ENCODE data around the gene RBBP4. TPM values are rescaled to one million over a fixed set of nuclear protein-coding genes. Genes with fewer than 3 reads are reported as not detected.

Gene RBBP4
- total RNA-seq, 1 experiment from 2014 or later = 279 TPM

GRCh38 chr1:32702599-32703478, 51.8 kb downstream of the RBBP4 start, which contains the start of gene SYNC:
TSS of gene SYNC (minus strand) at chr1:32702770. CDS start at chr1:32702660, 110 bp downstream.
- peaks cover 13 to 27% of the 10 kb centered on the region in 2 experiments for H3K4me1 ChIP-seq (ENCODE audit: control insufficient read depth in 1 of 2, insufficient read depth in 2 of 2, low read length in 2 of 2)
- TF ChIP-seq RAD21 (IDR thresholded peaks at IDR 0.05; ENCODE audit: low read depth) = no peak
- no peak for TF ChIP-seq ELF1 (IDR thresholded peaks at IDR 0.05; ENCODE audit: borderline replicate concordance, low read depth)
- no peak for TF ChIP-seq EZH2phosphoT487 (IDR thresholded peaks at IDR 0.05; ENCODE audit: borderline replicate concordance)
- no peak for TF ChIP-seq ZNF274 (IDR thresholded peaks at IDR 0.05; ENCODE audit: low read depth, low read length)
- no peak for TF ChIP-seq ZBTB33 (IDR thresholded peaks at IDR 0.05; ENCODE audit: extremely low read depth, insufficient replicate concordance, low read length)
- no peak for TF ChIP-seq SP1 (IDR thresholded peaks at IDR 0.05; ENCODE audit: low read depth)
- no peak for TF ChIP-seq ATF3 (IDR thresholded peaks at IDR 0.05)
- no peak for TF ChIP-seq FOSL1 (IDR thresholded peaks at IDR 0.05; ENCODE audit: low read depth)
- peak; percentile 27; the same call in 1 of the 2 replicates for TF ChIP-seq ZFX (IDR thresholded peaks at IDR 0.05)
- no peak for TF ChIP-seq MAX (IDR thresholded peaks at IDR 0.05)
- no peak for TF ChIP-seq CEBPB (IDR thresholded peaks at IDR 0.05; ENCODE audit: low read depth)
- no peak for TF ChIP-seq TCF7L2 (IDR thresholded peaks at IDR 0.05; ENCODE audit: borderline replicate concordance, extremely low read depth, insufficient read depth, insufficient read length)
- TF ChIP-seq EZH2 (IDR thresholded peaks at IDR 0.05) = no peak
- no peak for TF ChIP-seq JUND (IDR thresholded peaks at IDR 0.05)
- peak; percentile 47 for TF ChIP-seq POLR2AphosphoS5 (IDR thresholded peaks at IDR 0.05; ENCODE audit: low read depth, low read length)
- peak within 1 kb of the TSS; percentile 100 for H3K4me2 ChIP-seq (ENCODE audit: low read length)
- RAD21 ChIA-PET (ENCODE audit: low non-redundant PET in 1 of 2, low total read pairs in 2 of 2, uncharacterized antibody in 2 of 2, unreplicated experiment in 2 of 2) = no interaction called here
- no peaks in the 10 kb centered on the region for H3K9me2 ChIP-seq (ENCODE audit: insufficient read depth)
- H3K27ac ChIP-seq (ENCODE audit: low read depth, low read length) = peak within 1 kb of the TSS; percentile 52; the same call in 1 of the 2 replicates
- POLR2A ChIA-PET = interaction anchor here (1.6 kb wide), 1 partner anchor 12 kb away, joined by 4 read pairs; no protein-coding TSS in a partner anchor
- no peaks in the 10 kb centered on the region for H3K79me2 ChIP-seq (ENCODE audit: insufficient read depth, low read length)
- no peaks in the 10 kb centered on the region for H4K20me1 ChIP-seq (ENCODE audit: insufficient read depth)
- H3K27me3 ChIP-seq (ENCODE audit: insufficient read depth, low read length) = no peaks in the 10 kb centered on the region
- intact Hi-C loops (cut with micrococcal nuclease) = no loop called here
- CTCF ChIA-PET = interaction anchor here (1.4 to 1.6 kb wide), 2 partner anchors 9 to 70 kb away, joined by 3 to 8 read pairs; no protein-coding TSS in a partner anchor
- H3K4me3 ChIP-seq (replicated peaks in 1 of 2; ENCODE audit: low read depth in 1 of 2, low read length in 2 of 2) = peak within 1 kb of the TSS; percentile 61 to 77
- ATAC-seq (peak; percentile 86), DNase-seq (ENCODE audit: low read depth, low spot score) (no peak)
- BruUV-seq (replicated peaks) = no TSS peak
- H2AFZ ChIP-seq (ENCODE audit: low read depth, low read length, poor library complexity, severe bottlenecking) = peak within 1 kb of the TSS; percentile 26
- peak within 1 kb of the TSS; percentile 61 for H3K9ac ChIP-seq (ENCODE audit: low read length)
- no peaks in the 10 kb centered on the region for H3K36me3 ChIP-seq (ENCODE audit: control insufficient read depth in 1 of 2, insufficient read depth in 2 of 2, low read length in 2 of 2)
- H3K9me3 ChIP-seq (ENCODE audit: control insufficient read depth in 1 of 2, insufficient read depth in 1 of 2, low read depth in 1 of 2, low read length in 2 of 2) = no peaks in the 10 kb centered on the region

All from HCT116 (cell line).